CD4-positive, alpha-beta memory T cell (primary cell): Measurements from ENCODE around the gene DLG5. TPM values are rescaled to one million over a fixed set of nuclear protein-coding genes. Genes with fewer than 3 reads are reported as not detected.

Experiments
- CTCF ChIA-PET: fragments of 350-600 bp; sonication (Branson Sonifier 250); formaldehyde crosslinking; loops from one replicate; lab custom pipeline; 2021; ENCODE audit warnings: inconsistent platforms; ENCODE audit not compliant: partially characterized antibody; lab: Charles Lee
- POLR2A ChIA-PET: fragments of 350-600 bp; sonication (Branson Sonifier 250); formaldehyde crosslinking; loops from one replicate; lab custom pipeline; 2021; ENCODE audit not compliant: partially characterized antibody; lab: Charles Lee
- DNase-seq, 5 donors: peaks; one replicate each; pipeline versions ENCODE4 v3.0.0 to v3.0.0-alpha.2; 2020 to 2022; ENCODE audit warnings: mixed read lengths in 1 of 5
- H3K27ac ChIP-seq: one replicate; pipeline ENCODE4 v1.7.0; 2013; ENCODE audit warnings: low read depth, low read length
- H3K27me3 ChIP-seq: 2 replicates; pipeline ENCODE4 v1.7.0; 2013; ENCODE audit warnings: mild to moderate bottlenecking, low read length, moderate library complexity; ENCODE audit not compliant: insufficient read depth
- H3K36me3 ChIP-seq: 2 replicates; pipeline ENCODE4 v1.7.0; 2013; ENCODE audit warnings: mild to moderate bottlenecking, low read length, moderate library complexity; ENCODE audit not compliant: insufficient read depth
- H3K4me1 ChIP-seq: 2 replicates; pipeline ENCODE4 v1.7.0; 2013; ENCODE audit warnings: mild to moderate bottlenecking, low read length, moderate library complexity; ENCODE audit not compliant: insufficient read depth
- H3K4me3 ChIP-seq, 2 donors: one replicate each; pipeline ENCODE4 v1.7.0; 2013; ENCODE audit warnings: low read length in 2 of 2, mild to moderate bottlenecking in 1 of 2
- H3K9me3 ChIP-seq, 2 donors: one replicate each; pipeline ENCODE4 v1.7.0; 2013; ENCODE audit warnings: low read length in 2 of 2, control low read depth in 1 of 2; ENCODE audit not compliant: control insufficient read depth in 1 of 2
- H3K27ac Mint-ChIP-seq, 7 donors: one replicate each; pipeline ENCODE4 v1.8.0; 2020 to 2021; ENCODE audit warnings: mixed read lengths in 7 of 7, mild to moderate bottlenecking in 6 of 7, inconsistent platforms in 3 of 7, moderate library complexity in 3 of 7
- H3K27me3 Mint-ChIP-seq, 2 donors: one replicate each; pipeline ENCODE4 v1.8.0; 2020 to 2021; ENCODE audit warnings: mixed read lengths in 2 of 2
- H3K36me3 Mint-ChIP-seq, 2 donors: one replicate each; pipeline ENCODE4 v1.8.0; 2020 to 2021; ENCODE audit warnings: mixed read lengths in 2 of 2, inconsistent platforms in 1 of 2, mild to moderate bottlenecking in 1 of 2
- H3K4me1 Mint-ChIP-seq, 4 donors: one replicate each; pipeline ENCODE4 v1.8.0; 2020 to 2021; ENCODE audit warnings: mixed read lengths in 4 of 4, mild to moderate bottlenecking in 1 of 4
- H3K4me3 Mint-ChIP-seq, 8 donors: one replicate each; pipeline ENCODE4 v1.8.0; 2020 to 2021; ENCODE audit warnings: mixed read lengths in 8 of 8, mild to moderate bottlenecking in 7 of 8, moderate library complexity in 6 of 8, inconsistent platforms in 3 of 8
- H3K9me3 Mint-ChIP-seq, 8 donors: one replicate each; pipeline ENCODE4 v1.8.0; 2020 to 2021; ENCODE audit warnings: mixed read lengths in 8 of 8, mild to moderate bottlenecking in 5 of 8, inconsistent platforms in 3 of 8, moderate library complexity in 1 of 8
- intact Hi-C: fragments of 100-400 bp; cut with micrococcal nuclease; formaldehyde crosslinking; loops from one replicate; pipeline ENCODE4 v1.15.1; 2023
- polyA plus RNA-seq, 2 donors: library from polyadenylated mRNA; unstranded; fragments of 300-500 nt; fragmentation: Illumina TruSeq; gene quantifications; one replicate each; pipeline ENCODE4 v1.2.3, GENCODE V29; 2021
- total RNA-seq, 2 experiments: library from RNA; stranded (reverse); gene quantifications; one replicate each; pipeline ENCODE4 v1.2.3, GENCODE V29; 2021

DLG5 gene
- total and polyA plus RNA-seq, 4 experiments from 2014 or later, result 0.13 to 3.2 (median 2.7) TPM; not detected in 1

DNA sequence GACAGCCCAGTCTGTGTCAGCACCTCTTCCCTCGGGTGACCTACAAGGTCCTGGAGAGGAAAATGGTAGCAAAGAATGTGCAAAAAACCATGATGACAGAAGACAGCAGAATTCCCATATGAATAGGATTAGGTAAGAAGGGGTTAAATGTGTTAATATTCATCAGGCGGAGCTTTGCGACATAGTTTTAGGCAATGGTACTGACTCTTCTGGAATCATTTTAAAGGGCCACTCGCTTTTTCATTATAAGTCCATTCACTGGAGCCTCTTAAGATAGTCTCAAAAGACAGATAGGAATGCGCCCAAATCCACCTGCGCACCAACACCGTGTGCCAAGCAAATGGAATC, 38.2 kb downstream of the DLG5 start:
- Histone ChIP-seq H3K4me1 (no peaks in the 10 kb centered on the region), H3K36me3 (no peaks in the 10 kb centered on the region), H3K9me3 (no peaks in the 10 kb centered on the region), H3K27me3 (no peaks in the 10 kb centered on the region), H3K4me3 (no peak overlapping the region), H3K27ac (no peak overlapping the region)
- no peak for DNase-seq
- Mint-ChIP-seq H3K4me1 (no peaks in the 10 kb centered on the region), H3K4me3 (no peak overlapping the region), H3K27me3 (peaks cover 0 to 2% of the 10 kb centered on the region in 2 donors), H3K36me3 (no peaks in the 10 kb centered on the region), H3K9me3 (no peaks in the 10 kb centered on the region), H3K27ac (no peak overlapping the region)
- CTCF ChIA-PET, result no interaction called here
- intact Hi-C loops, result no loop called here
- POLR2A ChIA-PET, result no interaction called here

DNA sequence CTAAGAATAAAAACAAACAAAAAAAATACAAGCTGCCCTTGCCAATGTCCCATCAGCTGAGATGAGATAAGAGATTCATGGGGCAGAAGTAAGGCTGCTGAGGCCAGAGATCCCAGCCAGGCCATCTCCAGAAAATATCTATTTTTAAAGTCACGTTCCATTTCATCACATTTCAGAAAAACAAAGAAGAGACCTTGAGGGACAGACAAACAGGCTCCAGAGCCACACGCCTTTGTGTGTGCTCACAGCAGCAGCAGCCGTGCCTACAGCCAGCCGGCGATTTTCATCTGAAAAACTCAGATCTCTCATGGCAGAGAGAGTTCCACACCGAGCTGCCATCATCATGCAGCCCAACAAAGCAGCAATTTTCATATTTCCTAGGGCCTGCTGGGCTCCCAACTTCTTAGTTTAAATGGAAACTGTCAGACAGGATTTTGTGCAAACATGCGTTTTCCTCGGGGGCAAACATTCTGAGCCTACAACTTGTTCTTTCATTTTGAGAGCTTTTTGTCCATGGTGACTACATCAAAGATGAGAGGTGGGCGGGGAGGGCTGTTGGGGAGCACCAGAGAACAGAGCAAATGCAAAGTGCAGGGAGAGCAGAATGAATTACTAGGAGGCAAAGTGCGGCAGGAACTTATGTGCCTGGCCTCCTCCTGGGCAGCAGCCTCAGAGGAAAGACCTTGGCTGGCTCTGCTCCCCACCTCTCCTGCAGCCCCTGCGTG, 38.8 kb downstream of the DLG5 start:
- Mint-ChIP-seq H3K9me3 (no peaks in the 10 kb centered on the region), H3K27me3 (peaks cover 0 to 2% of the 10 kb centered on the region in 2 donors), H3K4me3 (no peak overlapping the region), H3K4me1 (no peaks in the 10 kb centered on the region), H3K36me3 (no peaks in the 10 kb centered on the region), H3K27ac (peak overlapping the region in 1 of 7 donors; percentile 48)
- Histone ChIP-seq H3K4me1 (no peaks in the 10 kb centered on the region), H3K9me3 (no peaks in the 10 kb centered on the region), H3K27me3 (no peaks in the 10 kb centered on the region), H3K36me3 (no peaks in the 10 kb centered on the region), H3K27ac (no peak overlapping the region), H3K4me3 (no peak overlapping the region)
- CTCF ChIA-PET, result no interaction called here
- POLR2A ChIA-PET, result no interaction called here
- DNase-seq, result no peak
- intact Hi-C loops, result no loop called here

DNA sequence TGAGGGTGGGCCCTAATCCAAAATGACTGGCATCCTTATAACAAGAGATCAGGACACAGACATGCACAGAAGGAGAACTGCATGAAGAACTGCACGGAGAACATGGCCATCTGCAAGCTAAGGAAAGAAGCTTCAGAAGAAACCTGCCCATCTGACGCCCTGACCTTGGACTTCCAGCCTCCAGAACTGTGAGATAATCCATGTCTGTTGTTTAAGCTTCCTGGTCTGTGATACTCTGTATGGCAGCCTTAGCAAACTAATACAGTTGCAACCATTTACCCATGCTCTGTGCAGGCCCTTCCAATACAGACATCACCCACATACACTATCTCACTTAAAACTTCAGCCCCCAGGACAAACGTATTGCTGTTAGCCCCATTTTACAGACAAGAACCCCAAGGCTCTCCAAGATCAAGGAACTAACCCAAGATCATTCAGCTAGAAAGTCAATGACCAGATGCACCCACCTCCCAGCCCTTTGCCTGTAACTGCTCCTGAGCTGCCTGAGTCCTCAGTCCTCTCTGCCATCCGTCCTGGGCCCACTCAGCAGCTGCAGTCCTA, 39.7 kb downstream of the DLG5 start:
- Histone ChIP-seq H3K4me3 (no peak overlapping the region), H3K9me3 (no peaks in the 10 kb centered on the region), H3K4me1 (no peaks in the 10 kb centered on the region), H3K27me3 (no peaks in the 10 kb centered on the region), H3K27ac (no peak overlapping the region), H3K36me3 (no peaks in the 10 kb centered on the region)
- Mint-ChIP-seq H3K27ac (peak overlapping the region in 1 of 7 donors; percentile 43), H3K4me3 (no peak overlapping the region), H3K4me1 (no peaks in the 10 kb centered on the region), H3K9me3 (no peaks in the 10 kb centered on the region), H3K36me3 (no peaks in the 10 kb centered on the region), H3K27me3 (peaks cover 0 to 2% of the 10 kb centered on the region in 2 donors)
- ChIA-PET POLR2A (no interaction called here), CTCF (no interaction called here)
- intact Hi-C loops, result no loop called here
- DNase-seq, result no peak

DNA sequence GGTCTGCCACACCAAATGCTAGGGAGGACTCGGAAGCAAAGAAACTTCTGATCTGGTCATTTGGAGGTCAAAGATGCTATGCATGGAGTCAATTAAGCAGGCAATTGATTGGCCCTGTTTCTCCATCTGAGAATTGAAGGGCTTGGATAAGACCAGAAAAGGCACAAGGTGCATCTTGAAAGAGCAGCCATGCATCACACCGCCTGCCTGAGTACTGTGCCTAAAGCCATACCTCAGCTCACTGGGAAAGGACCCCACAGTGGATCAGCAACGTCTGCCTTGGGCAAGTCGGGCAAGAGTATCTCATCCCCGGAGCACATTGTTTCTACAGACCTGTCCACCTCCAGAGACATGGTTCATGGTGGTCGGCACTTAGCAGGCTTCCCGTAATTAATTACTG, 42.4 kb downstream of the DLG5 start:
- intact Hi-C loops, result no loop called here
- DNase-seq, result no peak
- Mint-ChIP-seq H3K36me3 (no peaks in the 10 kb centered on the region), H3K27ac (no peak overlapping the region), H3K9me3 (no peaks in the 10 kb centered on the region), H3K4me1 (no peaks in the 10 kb centered on the region), H3K27me3 (peaks cover 0 to 2% of the 10 kb centered on the region in 2 donors), H3K4me3 (no peak overlapping the region)
- CTCF ChIA-PET, result no interaction called here
- no peaks in the 10 kb centered on the region for H3K36me3 ChIP-seq
- H3K9me3 ChIP-seq, result no peaks in the 10 kb centered on the region
- no peak overlapping the region for H3K4me3 ChIP-seq
- POLR2A ChIA-PET, result no interaction called here
- H3K27me3 ChIP-seq, result no peaks in the 10 kb centered on the region
- H3K27ac ChIP-seq, result no peak overlapping the region
- H3K4me1 ChIP-seq, result no peaks in the 10 kb centered on the region

DNA sequence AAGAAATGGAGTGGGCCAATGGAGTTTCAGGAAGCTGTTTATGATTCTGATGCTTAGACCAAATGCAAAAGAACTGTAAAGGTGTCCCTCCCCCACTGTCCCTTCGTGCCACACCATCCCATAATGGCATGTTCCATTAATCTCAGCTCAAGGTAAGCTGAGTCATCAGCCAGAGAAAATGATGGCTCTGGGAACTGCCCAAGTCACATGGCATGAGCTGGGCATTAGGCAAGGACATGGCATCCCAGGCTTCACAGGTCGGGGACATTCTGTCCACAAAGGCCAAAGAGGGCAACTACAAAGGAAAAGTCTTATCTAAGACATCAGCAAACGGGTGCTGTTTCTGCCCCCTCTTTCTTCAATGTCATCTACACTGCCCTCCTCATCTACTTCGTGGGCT, 44.9 kb downstream of the DLG5 start:
- DNase-seq, result no peak
- Mint-ChIP-seq H3K27ac (no peak overlapping the region), H3K9me3 (no peaks in the 10 kb centered on the region), H3K36me3 (no peaks in the 10 kb centered on the region), H3K4me1 (peaks cover 2 to 8% (median 5%) of the 10 kb centered on the region in 4 donors), H3K27me3 (peaks cover 0 to 2% of the 10 kb centered on the region in 2 donors), H3K4me3 (no peak overlapping the region)
- Histone ChIP-seq H3K36me3 (no peaks in the 10 kb centered on the region), H3K4me1 (no peaks in the 10 kb centered on the region), H3K9me3 (no peaks in the 10 kb centered on the region), H3K27me3 (no peaks in the 10 kb centered on the region), H3K27ac (no peak overlapping the region), H3K4me3 (no peak overlapping the region)
- CTCF ChIA-PET, result interaction anchor here (1.7 kb wide), 1 partner anchor 35 kb away, joined by 5 read pairs; no protein-coding TSS in a partner anchor
- intact Hi-C loops, result no loop called here
- POLR2A ChIA-PET, result no interaction called here

DNA sequence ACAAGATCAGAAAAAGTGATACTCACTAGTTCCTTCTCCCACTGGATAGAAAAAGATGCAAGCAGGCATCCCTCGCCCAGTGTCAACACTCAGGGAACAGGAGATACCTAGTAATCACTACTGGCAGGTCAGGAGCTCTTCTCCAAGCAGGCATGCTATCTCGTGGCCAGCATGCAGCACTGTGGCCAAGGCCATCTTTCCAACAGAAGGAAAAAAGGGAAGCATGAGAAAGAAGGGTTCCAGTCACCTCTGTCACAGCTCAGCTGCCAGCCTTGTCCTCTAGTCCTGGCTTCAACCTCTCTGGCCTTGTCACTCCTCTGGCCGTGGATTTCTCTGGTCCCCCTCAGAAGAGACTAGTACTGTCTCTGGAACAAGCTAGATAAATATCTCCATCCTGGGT, 45.3 kb downstream of the DLG5 start:
- no peaks in the 10 kb centered on the region for H3K9me3 ChIP-seq
- Mint-ChIP-seq H3K4me1 (peaks cover 2 to 8% (median 5%) of the 10 kb centered on the region in 4 donors), H3K27ac (no peak overlapping the region), H3K9me3 (no peaks in the 10 kb centered on the region), H3K4me3 (no peak overlapping the region), H3K27me3 (peaks cover 0 to 2% of the 10 kb centered on the region in 2 donors), H3K36me3 (no peaks in the 10 kb centered on the region)
- H3K27ac ChIP-seq, result no peak overlapping the region
- no peaks in the 10 kb centered on the region for H3K4me1 ChIP-seq
- ChIA-PET CTCF (interaction anchor here (1.7 kb wide), 1 partner anchor 34 kb away, joined by 5 read pairs; no protein-coding TSS in a partner anchor), POLR2A (no interaction called here)
- H3K36me3 ChIP-seq, result no peaks in the 10 kb centered on the region
- intact Hi-C loops, result no loop called here
- DNase-seq, result no peak
- H3K27me3 ChIP-seq, result no peaks in the 10 kb centered on the region
- H3K4me3 ChIP-seq, result no peak overlapping the region

DNA sequence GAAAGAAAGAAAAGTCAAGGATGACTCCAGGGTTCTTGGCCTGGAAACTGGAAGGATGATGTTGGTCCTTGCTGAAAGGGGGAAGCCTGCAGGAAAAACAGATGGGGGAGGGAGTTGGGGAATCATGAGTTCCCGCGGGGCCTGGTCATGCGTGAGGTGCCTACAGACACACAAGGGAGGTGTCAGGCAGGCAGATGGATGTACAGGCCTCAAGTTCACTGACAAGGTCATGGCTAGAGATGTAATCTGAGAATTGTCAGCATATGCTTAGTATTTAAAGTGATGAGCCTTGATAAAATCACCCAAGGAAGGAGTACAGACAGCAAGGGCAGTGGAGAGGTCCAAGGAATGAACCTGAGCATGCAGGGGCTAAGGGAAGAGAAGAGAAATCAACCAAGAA, 46.8 kb downstream of the DLG5 start:
- no peaks in the 10 kb centered on the region for H3K9me3 Mint-ChIP-seq
- H3K27me3 Mint-ChIP-seq, result peaks cover 0 to 2% of the 10 kb centered on the region in 2 donors
- H3K4me1 Mint-ChIP-seq, result peaks cover 2 to 8% (median 5%) of the 10 kb centered on the region in 4 donors
- intact Hi-C loops, result no loop called here
- no peaks in the 10 kb centered on the region for H3K9me3 ChIP-seq
- no peak overlapping the region for H3K4me3 ChIP-seq
- H3K27ac ChIP-seq, result no peak overlapping the region
- DNase-seq, result no peak
- no peaks in the 10 kb centered on the region for H3K4me1 ChIP-seq
- ChIA-PET CTCF (no interaction called here), POLR2A (no interaction called here)
- H3K27me3 ChIP-seq, result no peaks in the 10 kb centered on the region
- no peaks in the 10 kb centered on the region for H3K36me3 Mint-ChIP-seq
- no peak overlapping the region for H3K4me3 Mint-ChIP-seq
- no peaks in the 10 kb centered on the region for H3K36me3 ChIP-seq
- H3K27ac Mint-ChIP-seq, result peak overlapping the region in 3 of 7 donors; percentile 37 to 49 (median 43)
